A172 (cell line): Measurements from ENCODE around the gene CERK. TPM values are rescaled to one million over a fixed set of nuclear protein-coding genes. Genes with fewer than 3 reads are reported as not detected.
"Not testable (repeated sequence)": the region's sequence is repeated elsewhere in the genome, so short reads cannot be mapped to it uniquely, and the experiment has no call there.

Source experiments
- DNase-seq: peaks from one replicate; pipeline ENCODE4 v3.0.0-alpha.2; 2015; ENCODE audit warnings: low spot score
- total RNA-seq: library from RNA; depleted of rRNA; stranded (reverse); fragments of >200 nt; shearing (Covaris generic); gene quantifications from 2 replicates; pipeline ENCODE4 v1.2.3, GENCODE V29; 2014; rRNA removed

Gene CERK
- 33.8 and 34.9 TPM in 2 replicates for total RNA-seq

GRCh38 chr22:46737976-46738646 is at the start of gene CERK:
Gene CERK (minus strand): TSS chr22:46738252. CDS start chr22:46738148, 104 bp downstream.
- DNase-seq = no peak

GRCh38 chr22:46783721-46784120 is 45.7 kb upstream of the CERK start:
- no peak for DNase-seq

GRCh38 chr22:46782200-46782599 is 44.1 kb upstream of the CERK start:
- not testable (repeated sequence) for DNase-seq

- DNase-seq = no peak
These were observed 43.2 kb upstream of the CERK start for GRCh38 chr22:46781291-46781690.

- DNase-seq = no peak
These were observed 42.4 kb upstream of the CERK start for GRCh38 chr22:46780453-46780852.

GRCh38 chr22:46779651-46780050 is 41.6 kb upstream of the CERK start:
- DNase-seq = no peak

- no peak for DNase-seq
These were observed 41.0 kb upstream of the CERK start for GRCh38 chr22:46779023-46779422.

GRCh38 chr22:46777609-46777970 is 39.5 kb upstream of the CERK start:
- DNase-seq = no peak

GRCh38 chr22:46776876-46777608 is 39.0 kb upstream of the CERK start:
- DNase-seq = no peak

- no peak for DNase-seq
These were observed 38.1 kb upstream of the CERK start for GRCh38 chr22:46775850-46776826.

- DNase-seq = no peak
These were observed 37.2 kb upstream of the CERK start for GRCh38 chr22:46774980-46775849.

GRCh38 chr22:46774253-46774979 is 36.4 kb upstream of the CERK start:
- no peak for DNase-seq

- no peak for DNase-seq
These were observed 35.0 kb upstream of the CERK start for GRCh38 chr22:46773076-46773475.

GRCh38 chr22:46770726-46771125 is 32.7 kb upstream of the CERK start:
- DNase-seq = no peak

- no peak for DNase-seq
These were observed 32.1 kb upstream of the CERK start for GRCh38 chr22:46770151-46770641.

- no peak for DNase-seq
These were observed 31.7 kb upstream of the CERK start for GRCh38 chr22:46769706-46770105.

- DNase-seq = no peak
These were observed 31.2 kb upstream of the CERK start for GRCh38 chr22:46769191-46769675.

GRCh38 chr22:46767249-46767985 is 29.4 kb upstream of the CERK start:
- DNase-seq = no peak

GRCh38 chr22:46766611-46767010 is 28.6 kb upstream of the CERK start:
- no peak for DNase-seq
